Psoas muscle (tissue), 8 donors: ENCODE data around the gene PDZK1IP1. TPM values are rescaled to one million over a fixed set of nuclear protein-coding genes. Genes with fewer than 3 reads are reported as not detected.

Source experiments
- ATAC-seq, 4 donors: fragments of 200-7000 bp; cut with Tn5 transposase; one replicate each; pipeline ENCODE4 v1.9.1; 2020; ENCODE audit warnings: moderate library complexity in 3 of 4, mild to moderate bottlenecking in 2 of 4
- DNase-seq, 2 donors: peaks; one replicate each; pipeline ENCODE4 v3.0.0-alpha.2; 2020
- H3K27ac ChIP-seq: fragments of 200-600 bp; one replicate; pipeline ENCODE4 v1.8.0; 2022
- H3K27me3 ChIP-seq, 3 donors: fragments of 200-600 bp in 1 of 3; one replicate each; pipeline versions ENCODE4 v1.6.1 to v1.8.0; 2013 to 2022; ENCODE audit warnings: low read length in 2 of 3, mild to moderate bottlenecking in 2 of 3, moderate library complexity in 1 of 3; ENCODE audit not compliant: insufficient read depth in 3 of 3
- H3K36me3 ChIP-seq, 2 donors: fragments of 200-600 bp in 1 of 2; one replicate each; pipeline versions ENCODE4 v1.6.1 to v1.8.0; 2013 to 2022; ENCODE audit warnings: low read depth in 1 of 2, mild to moderate bottlenecking in 1 of 2, moderate library complexity in 1 of 2; ENCODE audit not compliant: insufficient read depth in 1 of 2
- H3K4me1 ChIP-seq: fragments of 200-600 bp; one replicate; pipeline ENCODE4 v1.8.0; 2022
- H3K4me3 ChIP-seq: fragments of 200-600 bp; one replicate; pipeline ENCODE4 v1.8.0; 2022; ENCODE audit warnings: mild to moderate bottlenecking
- H3K9me3 ChIP-seq: fragments of 200-600 bp; one replicate; pipeline ENCODE4 v1.8.0; 2022
- CTCF ChIP-seq: fragments of 200-600 bp; IDR thresholded peaks from one replicate; pipeline ENCODE4 v1.8.0; 2022; ENCODE audit warnings: antibody characterized with exemption
- WGBS, 3 donors: extraction: QIAGEN DNeasy Blood & Tissue Kit; methylation state at CpG; one replicate each; pipeline versions ENCODE4 v1.1.6 to v1.1.7; 2013; 5-methylcytosine and 5-hydroxymethylcytosine counted together
- intact Hi-C, 2 donors: fragments of 100-400 bp; cut with DNase I; formaldehyde crosslinking; loops; one replicate each; pipeline versions ENCODE4 v1.11.0 to v1.14.2; 2022
- polyA plus RNA-seq, 3 donors: library from polyadenylated mRNA; stranded (reverse); fragments of 200-250 nt; gene quantifications; one replicate each; pipeline ENCODE4 v1.2.3, GENCODE V29; 2013
- total RNA-seq, 4 donors: library from RNA; stranded (reverse); fragmentation: NEBNext Ultra II Directional in 2 of 4; extraction: Animal tissue kit (Norgen Biotek cat#: 25700) in 2 of 4; gene quantifications; one replicate each; pipeline versions ENCODE4 v1.2.1 to v1.2.4, GENCODE V29; 2021 to 2023
- donor health status: healthy with polysubstance abuse.
- donor health status: DM: no; HTN: no; CAD: no; lungs with moderate emphysema.
- donor health status: Bipolar disorder and iron deficiency.
- donor health status: healthy.
- donor health status: DM: yes; HTN: yes; CAD: no.
- donor health status: DM: no; HTN: no; CAD: no.
- donor health status: DM: no; HTN: no; CAD: no.
- donor health status: DM: yes; HTN: yes; CAD: no.

Gene PDZK1IP1
- total and polyA plus RNA-seq, 7 donors, result 0.11 to 1.4 (median 0.39) TPM; not detected in 1

DNA sequence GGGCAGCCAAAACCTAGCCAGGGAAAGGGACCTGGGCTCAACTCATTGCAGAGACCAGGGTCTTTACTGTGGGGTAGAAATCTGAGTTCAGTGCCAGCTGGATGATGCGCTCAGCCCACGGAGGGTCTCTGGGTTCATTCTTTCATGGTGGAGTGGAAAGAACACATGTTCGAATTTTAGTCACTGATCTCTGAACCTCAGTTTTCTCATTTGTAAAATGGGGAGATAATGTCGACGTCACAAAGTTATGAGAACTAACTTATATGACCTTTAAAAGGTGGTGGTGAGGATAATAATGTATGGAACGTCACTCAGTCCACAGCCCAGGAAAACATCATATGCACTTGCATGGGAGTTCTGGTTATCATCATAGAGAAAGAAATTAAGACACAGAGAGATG lies 43.4 kb upstream of the PDZK1IP1 start:
- TF ChIP-seq CTCF, result no peak
- no peak for DNase-seq
- intact Hi-C loops, result no loop called here
- H3K27ac ChIP-seq, result no peak overlapping the region
- ATAC-seq, result no peak
- no peak overlapping the region for H3K4me3 ChIP-seq
- peaks cover 7 to 64% (median 25%) of the 10 kb centered on the region in 3 donors for H3K27me3 ChIP-seq
- H3K36me3 ChIP-seq, result no peaks in the 10 kb centered on the region
- H3K4me1 ChIP-seq, result peaks cover 6% of the 10 kb centered on the region
- 68 to 75% (median 69%) methylated on average over 6 of the region's 6 CpGs for WGBS, 3 donors
- H3K9me3 ChIP-seq, result no peaks in the 10 kb centered on the region

DNA sequence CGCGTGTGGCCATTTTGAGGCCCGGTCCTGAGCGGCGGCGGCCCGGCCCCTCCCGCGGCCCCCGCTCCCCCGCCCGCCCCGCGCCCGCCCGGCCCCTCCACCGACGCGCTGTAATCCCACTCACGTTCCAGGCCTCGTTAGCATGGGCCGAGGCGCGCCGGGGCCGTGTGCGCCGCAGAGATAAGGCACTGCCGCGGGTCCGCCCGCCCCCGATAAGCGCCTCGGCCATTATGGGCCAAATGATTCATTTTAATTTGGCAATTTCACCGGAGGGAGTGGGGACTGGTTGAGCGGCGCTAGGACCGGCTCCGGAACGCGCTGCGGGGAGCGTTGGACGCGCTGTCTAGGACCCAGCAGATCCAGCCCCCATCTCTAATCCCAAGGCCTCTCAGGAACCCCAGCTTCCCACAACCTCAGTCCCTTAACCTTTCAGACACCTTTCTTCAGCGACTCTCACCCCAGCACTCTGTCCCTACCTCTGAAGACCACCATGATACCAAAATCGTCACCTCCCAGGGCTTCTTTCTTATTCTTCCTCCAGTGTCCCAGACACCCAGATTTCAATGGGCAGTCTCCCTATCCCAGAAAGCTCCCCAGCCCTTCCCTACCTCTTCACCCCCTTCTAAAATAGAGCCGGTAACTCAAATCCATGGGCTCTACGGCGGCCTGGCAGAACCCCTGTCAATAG lies 42.5 kb upstream of the PDZK1IP1 start, which contains the start of gene TAL1:
Gene TAL1, minus strand, starts transcription at position 39 of the 688 bp plus-strand sequence. CDS start 6,337 bp downstream, outside the sequence.
- peak within 1 kb of the TSS; percentile 65 for H3K27ac ChIP-seq
- peaks cover 7 to 72% (median 29%) of the 10 kb centered on the region in 3 donors for H3K27me3 ChIP-seq
- 6 to 11% (median 7%) methylated on average over 33 to 51 of the region's 51 CpGs for WGBS, 3 donors
- peak within 1 kb of the TSS; percentile 62 for H3K4me3 ChIP-seq
- DNase-seq (peak in 1 of 2 donors; percentile 54), ATAC-seq (peak; percentile 32 to 50 (median 34))
- H3K4me1 ChIP-seq, result peaks cover 6% of the 10 kb centered on the region
- intact Hi-C loops, result no loop called here
- no peaks in the 10 kb centered on the region for H3K36me3 ChIP-seq
- no peak for TF ChIP-seq CTCF
- H3K9me3 ChIP-seq, result no peaks in the 10 kb centered on the region

GRCh38 chr1:47231301-47232186 lies 41.7 kb upstream of the PDZK1IP1 start:
- TF ChIP-seq CTCF, result no peak
- WGBS, 3 donors, result 2 to 3% (median 3%) methylated on average over 56 to 62 of the region's 62 CpGs
- no peaks in the 10 kb centered on the region for H3K9me3 ChIP-seq
- no peaks in the 10 kb centered on the region for H3K36me3 ChIP-seq
- peak overlapping the region; percentile 62 for H3K4me3 ChIP-seq
- DNase-seq (no peak), ATAC-seq (peak in 2 of 4 donors; percentile 28 to 54)
- peaks cover 7 to 80% (median 29%) of the 10 kb centered on the region in 3 donors for H3K27me3 ChIP-seq
- peaks cover 6% of the 10 kb centered on the region for H3K4me1 ChIP-seq
- H3K27ac ChIP-seq, result peak overlapping the region; percentile 65
- intact Hi-C loops, result no loop called here

DNA sequence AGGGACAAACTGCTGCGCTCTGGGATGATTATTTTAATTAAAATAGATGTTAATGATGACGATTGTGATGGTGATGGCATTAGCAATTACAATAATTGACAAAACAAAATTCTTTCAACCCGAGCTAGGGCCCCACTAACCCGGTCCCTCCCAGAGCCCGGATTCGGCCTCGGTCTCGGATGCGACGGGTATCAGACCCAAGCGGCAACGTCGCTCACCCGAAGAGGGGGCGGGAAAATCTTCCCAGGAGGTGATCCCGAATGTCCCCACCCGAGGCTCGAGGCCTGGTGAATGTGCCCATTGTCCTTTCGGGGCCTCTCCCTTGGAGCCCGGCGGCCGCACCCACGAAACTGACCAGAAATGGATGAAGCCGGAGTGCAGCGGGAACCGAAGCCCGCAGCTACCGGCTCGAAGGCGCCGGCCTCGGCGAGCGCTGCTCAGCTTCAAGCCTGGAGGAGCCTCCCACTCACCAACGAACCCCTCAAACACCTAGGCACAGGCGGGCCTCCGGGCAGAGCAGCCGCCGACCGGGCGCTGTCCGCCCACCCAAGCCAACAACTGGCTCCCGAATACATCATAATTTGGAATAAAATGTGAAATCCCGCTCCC lies 41.0 kb upstream of the PDZK1IP1 start:
- H3K4me3 ChIP-seq, result peak overlapping the region; percentile 62
- WGBS, 3 donors, result 6 to 7% (median 6%) methylated on average over 38 to 44 of the region's 44 CpGs
- H3K36me3 ChIP-seq, result no peaks in the 10 kb centered on the region
- intact Hi-C loops, result no loop called here
- DNase-seq, result no peak
- no peaks in the 10 kb centered on the region for H3K9me3 ChIP-seq
- TF ChIP-seq CTCF, result no peak
- peaks cover 7 to 88% (median 33%) of the 10 kb centered on the region in 3 donors for H3K27me3 ChIP-seq
- ATAC-seq, result peak in 1 of 4 donors; percentile 21
- H3K4me1 ChIP-seq, result peaks cover 6% of the 10 kb centered on the region
- peak overlapping the region; percentile 65 for H3K27ac ChIP-seq
